A549 (cell line): ENCODE measurements around the gene PRKCE.

Source experiments
- RFX5 ChIP-seq: fragments of 450-650 bp; IDR thresholded peaks from 2 replicates; pipeline ENCODE4 v1.7.1; 2014; ENCODE audit warnings: antibody characterized with exemption, mild to moderate bottlenecking, moderate library complexity
- ZFP36 ChIP-seq: fragments of 450-650 bp; IDR thresholded peaks from 2 replicates; pipeline ENCODE4 v1.6.1; 2014; ENCODE audit warnings: borderline replicate concordance; ENCODE audit not compliant: partially characterized antibody
- TF ChIP-seq, protein P1 (sequence below): fragments of >200 bp; sonication (Bioruptor Twin); formaldehyde crosslinking; IDR thresholded peaks from 3 replicates; pipeline ENCODE4 v1.5.1; 2016
- TF ChIP-seq, protein P2 (sequence below): fragments of 150-350 bp; IDR thresholded peaks from 2 replicates; pipeline ENCODE4 v1.6.1; 2014; ENCODE audit warnings: low read depth, mild to moderate bottlenecking, low read length

DNA sequence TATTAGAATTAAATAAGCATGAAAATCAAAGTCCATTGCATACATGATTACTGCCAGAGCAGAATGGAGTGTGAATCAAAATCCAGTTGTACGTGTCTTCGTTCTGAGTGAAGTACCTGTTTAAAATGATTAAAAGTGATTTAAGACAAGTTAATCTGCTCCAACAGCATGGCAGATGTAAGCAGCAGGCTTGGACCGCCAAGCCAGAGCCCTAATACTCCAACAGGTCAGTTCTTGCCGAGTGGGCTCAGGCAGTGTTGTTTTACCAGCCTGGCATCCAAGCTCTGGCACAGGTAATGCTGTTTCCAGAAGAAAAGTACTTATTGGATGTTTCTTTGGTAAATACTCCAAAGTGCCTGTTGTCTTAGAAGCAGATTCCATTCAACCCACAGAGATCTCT, 474.3 kb downstream of the PRKCE start:
- TF ChIP-seq, protein P1, sequence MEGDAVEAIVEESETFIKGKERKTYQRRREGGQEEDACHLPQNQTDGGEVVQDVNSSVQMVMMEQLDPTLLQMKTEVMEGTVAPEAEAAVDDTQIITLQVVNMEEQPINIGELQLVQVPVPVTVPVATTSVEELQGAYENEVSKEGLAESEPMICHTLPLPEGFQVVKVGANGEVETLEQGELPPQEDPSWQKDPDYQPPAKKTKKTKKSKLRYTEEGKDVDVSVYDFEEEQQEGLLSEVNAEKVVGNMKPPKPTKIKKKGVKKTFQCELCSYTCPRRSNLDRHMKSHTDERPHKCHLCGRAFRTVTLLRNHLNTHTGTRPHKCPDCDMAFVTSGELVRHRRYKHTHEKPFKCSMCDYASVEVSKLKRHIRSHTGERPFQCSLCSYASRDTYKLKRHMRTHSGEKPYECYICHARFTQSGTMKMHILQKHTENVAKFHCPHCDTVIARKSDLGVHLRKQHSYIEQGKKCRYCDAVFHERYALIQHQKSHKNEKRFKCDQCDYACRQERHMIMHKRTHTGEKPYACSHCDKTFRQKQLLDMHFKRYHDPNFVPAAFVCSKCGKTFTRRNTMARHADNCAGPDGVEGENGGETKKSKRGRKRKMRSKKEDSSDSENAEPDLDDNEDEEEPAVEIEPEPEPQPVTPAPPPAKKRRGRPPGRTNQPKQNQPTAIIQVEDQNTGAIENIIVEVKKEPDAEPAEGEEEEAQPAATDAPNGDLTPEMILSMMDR, result no peak
- TF ChIP-seq, protein P2, sequence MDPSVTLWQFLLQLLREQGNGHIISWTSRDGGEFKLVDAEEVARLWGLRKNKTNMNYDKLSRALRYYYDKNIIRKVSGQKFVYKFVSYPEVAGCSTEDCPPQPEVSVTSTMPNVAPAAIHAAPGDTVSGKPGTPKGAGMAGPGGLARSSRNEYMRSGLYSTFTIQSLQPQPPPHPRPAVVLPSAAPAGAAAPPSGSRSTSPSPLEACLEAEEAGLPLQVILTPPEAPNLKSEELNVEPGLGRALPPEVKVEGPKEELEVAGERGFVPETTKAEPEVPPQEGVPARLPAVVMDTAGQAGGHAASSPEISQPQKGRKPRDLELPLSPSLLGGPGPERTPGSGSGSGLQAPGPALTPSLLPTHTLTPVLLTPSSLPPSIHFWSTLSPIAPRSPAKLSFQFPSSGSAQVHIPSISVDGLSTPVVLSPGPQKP, result no peak
- TF ChIP-seq ZFP36 (no peak), RFX5 (no peak)
